IMR-90 (cell line): ENCODE measurements around the gene PRSS56. TPM values are rescaled to one million over a fixed set of nuclear protein-coding genes. Genes with fewer than 3 reads are reported as not detected.

Source experiments
- ATAC-seq: fragments of 200-7000 bp; cut with Tn5 transposase; 2 replicates; pipeline ENCODE4 v1.9.1; 2020; ENCODE audit warnings: low read depth, mild to moderate bottlenecking, moderate library complexity
- BruUV-seq: library from RNA; stranded (reverse); fragments of 400-500 nt; replicated peaks from 2 replicates; lab custom pipeline; 2021; lab: Mats Ljungman, UMichigan
- CTCF ChIA-PET: fragments of 300-600 bp; formaldehyde crosslinking; extraction: SDS; loops from one replicate; lab custom pipeline; 2021; ENCODE audit warnings: antibody characterized with exemption; lab: Yijun Ruan, JAX
- POLR2A ChIA-PET: fragments of 300-600 bp; sonication (Branson Sonifier 250); formaldehyde crosslinking; loops from one replicate; lab custom pipeline; 2022; ENCODE audit warnings: antibody characterized with exemption; ENCODE audit not compliant: unreplicated experiment; lab: Charles Lee
- DNase-seq: peaks from one replicate; pipeline ENCODE4 v3.0.0; 2013
- H2AFZ ChIP-seq: replicated peaks from 2 replicates; pipeline ENCODE3; 2013; ENCODE audit warnings: low read length, mild to moderate bottlenecking; ENCODE audit not compliant: poor library complexity
- H2AK5ac ChIP-seq: 2 replicates; pipeline ENCODE4 v1.6.1; 2013; ENCODE audit warnings: low read depth, low read length, inconsistent platforms
- H2AK9ac ChIP-seq: replicated peaks from 2 replicates; pipeline ENCODE3; 2013; ENCODE audit warnings: mild to moderate bottlenecking, low read depth, low read length, moderate library complexity; ENCODE audit not compliant: poor library complexity
- H2BK120ac ChIP-seq: 2 replicates; pipeline ENCODE4 v1.6.1; 2013; ENCODE audit warnings: low read depth, low read length, inconsistent platforms
- H2BK15ac ChIP-seq: 3 replicates; pipeline ENCODE4 v1.6.1; 2013; ENCODE audit warnings: low read depth, low read length, inconsistent platforms
- H2BK20ac ChIP-seq: 2 replicates; pipeline ENCODE4 v1.6.1; 2013; ENCODE audit warnings: low read depth, mild to moderate bottlenecking, inconsistent platforms, low read length, moderate library complexity
- H2BK5ac ChIP-seq: 2 replicates; pipeline ENCODE4 v1.6.1; 2013; ENCODE audit warnings: mild to moderate bottlenecking, low read depth, low read length, inconsistent platforms; ENCODE audit not compliant: poor library complexity, severe bottlenecking
- H3K14ac ChIP-seq: replicated peaks from 2 replicates; pipeline ENCODE4 v1.6.1; 2013; ENCODE audit warnings: low read depth, low read length, inconsistent platforms
- H3K18ac ChIP-seq: 2 replicates; pipeline ENCODE4 v1.6.1; 2013; ENCODE audit warnings: low read depth, low read length, control low read depth
- H3K23ac ChIP-seq: 2 replicates; pipeline ENCODE4 v1.6.1; 2013; ENCODE audit warnings: low read depth, low read length, inconsistent platforms
- H3K27ac ChIP-seq: 2 replicates; pipeline ENCODE4 v1.5.1; 2013; ENCODE audit warnings: mild to moderate bottlenecking, control low read depth, low read length; ENCODE audit not compliant: insufficient read depth
- H3K27me3 ChIP-seq: 2 replicates; pipeline ENCODE4 v1.6.1; 2013; ENCODE audit warnings: low read length; ENCODE audit not compliant: control insufficient read depth, insufficient read depth
- H3K36me3 ChIP-seq: 2 replicates; pipeline ENCODE4 v1.6.1; 2013; ENCODE audit warnings: low read length, mixed read lengths; ENCODE audit not compliant: control insufficient read depth, insufficient read depth
- H3K4ac ChIP-seq: 2 replicates; pipeline ENCODE4 v1.6.1; 2013; ENCODE audit warnings: low read depth, low read length, inconsistent platforms
- H3K4me1 ChIP-seq: 2 replicates; pipeline ENCODE4 v1.6.1; 2013; ENCODE audit warnings: low read length, mixed read lengths; ENCODE audit not compliant: control insufficient read depth, insufficient read depth
- H3K4me2 ChIP-seq: 2 replicates; pipeline ENCODE4 v1.6.1; 2013; ENCODE audit warnings: low read depth, mild to moderate bottlenecking, control low read depth, low read length, moderate library complexity
- H3K4me3 ChIP-seq: 2 replicates; pipeline ENCODE4 v1.5.1; 2013; ENCODE audit warnings: low read depth, mild to moderate bottlenecking, control low read depth, low read length, moderate library complexity; ENCODE audit not compliant: insufficient read depth
- H3K56ac ChIP-seq: 2 replicates; pipeline ENCODE4 v1.6.1; 2013; ENCODE audit warnings: low read length, inconsistent platforms; ENCODE audit not compliant: insufficient read depth; ENCODE audit errors: extremely low read depth
- H3K79me1 ChIP-seq, 2 experiments: 2 replicates each; pipeline ENCODE4 v1.6.1; 2013; ENCODE audit warnings: low read length in 2 of 2, inconsistent platforms in 1 of 2, low read depth in 1 of 2
- H3K9ac ChIP-seq: 2 replicates; pipeline ENCODE4 v1.6.1; 2013; ENCODE audit warnings: low read depth, low read length, control low read depth
- H3K9me1 ChIP-seq: 2 replicates; pipeline ENCODE4 v1.6.1; 2013; ENCODE audit warnings: low read length, inconsistent platforms; ENCODE audit not compliant: insufficient read depth
- H3K9me3 ChIP-seq: 2 replicates; pipeline ENCODE4 v1.6.1; 2013; ENCODE audit warnings: low read length; ENCODE audit not compliant: control insufficient read depth, insufficient read depth
- H4K20me1 ChIP-seq: 2 replicates; pipeline ENCODE4 v1.6.1; 2013; ENCODE audit warnings: low read length, inconsistent platforms; ENCODE audit not compliant: insufficient read depth
- H4K5ac ChIP-seq: 2 replicates; pipeline ENCODE4 v1.6.1; 2013; ENCODE audit warnings: mild to moderate bottlenecking, low read depth, low read length, control low read depth
- H4K8ac ChIP-seq, 2 experiments: 2 replicates each; pipeline ENCODE4 v1.6.1; 2013; ENCODE audit warnings: low read depth in 2 of 2, low read length in 2 of 2, control low read depth in 1 of 2, inconsistent platforms in 1 of 2
- H4K91ac ChIP-seq: 2 replicates; pipeline ENCODE4 v1.6.1; 2013; ENCODE audit warnings: low read depth, low read length, inconsistent platforms; ENCODE audit not compliant: insufficient read depth
- BHLHE40 ChIP-seq: fragments of 150-350 bp; IDR thresholded peaks from 2 replicates; pipeline ENCODE4 v1.6.1; 2016; ENCODE audit warnings: mild to moderate bottlenecking, low read depth, low read length
- CEBPB ChIP-seq: IDR thresholded peaks from 2 replicates; pipeline ENCODE4 v1.6.1; 2012; ENCODE audit warnings: low read depth, low read length, improper control_type of control experiment
- CHD1 ChIP-seq: IDR thresholded peaks from 2 replicates; pipeline ENCODE4 v1.6.1; 2012; ENCODE audit warnings: low read depth, low read length, improper control_type of control experiment
- FOS ChIP-seq: fragments of 150-350 bp; IDR thresholded peaks from 2 replicates; pipeline ENCODE4 v1.6.1; 2016; ENCODE audit warnings: low read depth, low read length
- MAFK ChIP-seq: IDR thresholded peaks from 2 replicates; pipeline ENCODE4 v1.6.1; 2012; ENCODE audit warnings: low read depth, low read length, improper control_type of control experiment
- MAZ ChIP-seq: IDR thresholded peaks from 2 replicates; pipeline ENCODE4 v1.6.1; 2012; ENCODE audit warnings: low read depth, mild to moderate bottlenecking, low read length, improper control_type of control experiment, moderate library complexity, borderline replicate concordance
- MXI1 ChIP-seq: IDR thresholded peaks from 2 replicates; pipeline ENCODE4 v1.6.1; 2012; ENCODE audit warnings: low read depth, mild to moderate bottlenecking, low read length, moderate library complexity, borderline replicate concordance
- NFE2L2 ChIP-seq: fragments of 150-350 bp; IDR thresholded peaks from 2 replicates; pipeline ENCODE4 v1.6.1; 2016; ENCODE audit warnings: low read depth, mild to moderate bottlenecking, low read length
- POLR2A ChIP-seq: IDR thresholded peaks from 2 replicates; pipeline ENCODE4 v1.6.1; 2012; ENCODE audit warnings: mild to moderate bottlenecking, low read depth, low read length
- RAD21 ChIP-seq: IDR thresholded peaks from 2 replicates; pipeline ENCODE4 v1.6.1; 2012; ENCODE audit warnings: low read length, improper control_type of control experiment
- RCOR1 ChIP-seq: IDR thresholded peaks from 2 replicates; pipeline ENCODE4 v1.6.1; 2012; ENCODE audit warnings: mild to moderate bottlenecking, low read length, improper control_type of control experiment; ENCODE audit not compliant: insufficient replicate concordance
- RFX5 ChIP-seq: IDR thresholded peaks from 2 replicates; pipeline ENCODE4 v1.8.0; 2012; ENCODE audit warnings: low read depth, mild to moderate bottlenecking, low read length, moderate library complexity
- SMC3 ChIP-seq: fragments of 150-350 bp; IDR thresholded peaks from 2 replicates; pipeline ENCODE4 v1.6.1; 2016; ENCODE audit warnings: low read depth, mild to moderate bottlenecking, antibody characterized with exemption, low read length, moderate library complexity
- WGBS, 2 experiments: methylation state at CpG; one replicate each; pipeline versions ENCODE4 v1.1.5 to v1.1.7; 2013; ENCODE audit warnings: missing lambda C conversion rate in 2 of 2; ENCODE audit not compliant: insufficient read length in 1 of 2; ENCODE audit errors: extremely low coverage in 2 of 2; 5-methylcytosine and 5-hydroxymethylcytosine counted together
- dilution Hi-C: fragments of 300-500 bp; cut with HindIII; formaldehyde crosslinking; loops from one replicate; pipeline ENCODE4 v1.14.3; 2018; ENCODE audit warnings: low sequenced_read_pairs; ENCODE audit not compliant: unreplicated experiment
- in situ Hi-C: fragments of 300-500 bp; cut with MboI; formaldehyde crosslinking; loops from 3 replicates; pipeline ENCODE4 v1.14.3; 2019; ENCODE audit warnings: low sequenced_read_pairs, inconsistent platforms, mixed read lengths
- intact Hi-C: fragments of 100-400 bp; cut with micrococcal nuclease; formaldehyde crosslinking; loops from 2 replicates; pipeline ENCODE4 v1.10.0; 2022
- polyA plus RNA-seq, 3 experiments: library from polyadenylated mRNA; depleted of rRNA; stranded (reverse); fragments of >200 nt; gene quantifications; 2 replicates each; pipeline ENCODE4 v1.2.3, GENCODE V29; 2012; ENCODE audit warnings: low replicate concordance in 1 of 3
- total RNA-seq: library from RNA; depleted of rRNA; stranded (reverse); fragments of >200 nt; gene quantifications from 2 replicates; pipeline ENCODE4 v1.2.3, GENCODE V29; 2012
- TF ChIP-seq, protein P1 (sequence below): fragments of 150-350 bp; IDR thresholded peaks from 2 replicates; pipeline ENCODE4 v1.6.1; 2017; ENCODE audit warnings: mild to moderate bottlenecking, antibody characterized with exemption, low read length, low read depth
- TF ChIP-seq, protein P2 (sequence below): fragments of 150-350 bp; IDR thresholded peaks from 2 replicates; pipeline ENCODE4 v1.6.1; 2016; ENCODE audit warnings: low read depth, mild to moderate bottlenecking, low read length, moderate library complexity, borderline replicate concordance
- TF ChIP-seq, protein P3 (sequence below): conservative IDR thresholded peaks from 2 replicates; pipeline ENCODE4 v1.5.1; 2012; ENCODE audit warnings: mild to moderate bottlenecking, low read depth, low read length, improper control_type of control experiment

The PRSS56 gene
- total and polyA plus RNA-seq, 2 of the 4 experiments (the other 2 are of a cell fraction): not detected

GRCh38 chr2:232515639-232516038, 4.5 kb upstream of the PRSS56 start:
- Histone ChIP-seq H2BK20ac (no peak overlapping the region), H4K20me1 (no peaks in the 10 kb centered on the region), H2BK15ac (no peak overlapping the region), H3K4me3 (no peak overlapping the region), H3K4me1 (no peaks in the 10 kb centered on the region), H3K9me1 (no peaks in the 10 kb centered on the region), H2AFZ (no peak overlapping the region), H2BK120ac (no peak overlapping the region), H4K91ac (no peak overlapping the region), H3K23ac (no peak overlapping the region), H3K9me3 (no peaks in the 10 kb centered on the region), H3K79me1 (no peaks in the 10 kb centered on the region), H3K27ac (no peak overlapping the region), H3K9ac (no peak overlapping the region), H4K5ac (no peak overlapping the region), H2BK5ac (no peak overlapping the region), H3K56ac (no peak overlapping the region), H3K14ac (no peak overlapping the region), H2AK9ac (no peak overlapping the region), H3K27me3 (peaks cover 56% of the 10 kb centered on the region), H4K8ac (no peak overlapping the region), H3K18ac (no peak overlapping the region), H3K4me2 (no peak overlapping the region), H3K36me3 (no peaks in the 10 kb centered on the region), H2AK5ac (no peak overlapping the region), H3K4ac (no peak overlapping the region)
- in situ Hi-C loops: no loop called here
- DNase-seq (no peak), ATAC-seq (no peak)
- TF ChIP-seq CEBPB: no peak
- TF ChIP-seq MAFK: no peak
- TF ChIP-seq, protein P1, sequence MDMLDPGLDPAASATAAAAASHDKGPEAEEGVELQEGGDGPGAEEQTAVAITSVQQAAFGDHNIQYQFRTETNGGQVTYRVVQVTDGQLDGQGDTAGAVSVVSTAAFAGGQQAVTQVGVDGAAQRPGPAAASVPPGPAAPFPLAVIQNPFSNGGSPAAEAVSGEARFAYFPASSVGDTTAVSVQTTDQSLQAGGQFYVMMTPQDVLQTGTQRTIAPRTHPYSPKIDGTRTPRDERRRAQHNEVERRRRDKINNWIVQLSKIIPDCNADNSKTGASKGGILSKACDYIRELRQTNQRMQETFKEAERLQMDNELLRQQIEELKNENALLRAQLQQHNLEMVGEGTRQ: no peak
- no peak for TF ChIP-seq POLR2A
- TF ChIP-seq FOS: no peak
- TF ChIP-seq MAZ: no peak
- TF ChIP-seq NFE2L2: no peak
- no peak for TF ChIP-seq SMC3
- TF ChIP-seq RCOR1: no peak
- TF ChIP-seq, protein P2, sequence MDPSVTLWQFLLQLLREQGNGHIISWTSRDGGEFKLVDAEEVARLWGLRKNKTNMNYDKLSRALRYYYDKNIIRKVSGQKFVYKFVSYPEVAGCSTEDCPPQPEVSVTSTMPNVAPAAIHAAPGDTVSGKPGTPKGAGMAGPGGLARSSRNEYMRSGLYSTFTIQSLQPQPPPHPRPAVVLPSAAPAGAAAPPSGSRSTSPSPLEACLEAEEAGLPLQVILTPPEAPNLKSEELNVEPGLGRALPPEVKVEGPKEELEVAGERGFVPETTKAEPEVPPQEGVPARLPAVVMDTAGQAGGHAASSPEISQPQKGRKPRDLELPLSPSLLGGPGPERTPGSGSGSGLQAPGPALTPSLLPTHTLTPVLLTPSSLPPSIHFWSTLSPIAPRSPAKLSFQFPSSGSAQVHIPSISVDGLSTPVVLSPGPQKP: no peak
- no peak for TF ChIP-seq RFX5
- TF ChIP-seq CHD1: no peak
- TF ChIP-seq, protein P3, sequence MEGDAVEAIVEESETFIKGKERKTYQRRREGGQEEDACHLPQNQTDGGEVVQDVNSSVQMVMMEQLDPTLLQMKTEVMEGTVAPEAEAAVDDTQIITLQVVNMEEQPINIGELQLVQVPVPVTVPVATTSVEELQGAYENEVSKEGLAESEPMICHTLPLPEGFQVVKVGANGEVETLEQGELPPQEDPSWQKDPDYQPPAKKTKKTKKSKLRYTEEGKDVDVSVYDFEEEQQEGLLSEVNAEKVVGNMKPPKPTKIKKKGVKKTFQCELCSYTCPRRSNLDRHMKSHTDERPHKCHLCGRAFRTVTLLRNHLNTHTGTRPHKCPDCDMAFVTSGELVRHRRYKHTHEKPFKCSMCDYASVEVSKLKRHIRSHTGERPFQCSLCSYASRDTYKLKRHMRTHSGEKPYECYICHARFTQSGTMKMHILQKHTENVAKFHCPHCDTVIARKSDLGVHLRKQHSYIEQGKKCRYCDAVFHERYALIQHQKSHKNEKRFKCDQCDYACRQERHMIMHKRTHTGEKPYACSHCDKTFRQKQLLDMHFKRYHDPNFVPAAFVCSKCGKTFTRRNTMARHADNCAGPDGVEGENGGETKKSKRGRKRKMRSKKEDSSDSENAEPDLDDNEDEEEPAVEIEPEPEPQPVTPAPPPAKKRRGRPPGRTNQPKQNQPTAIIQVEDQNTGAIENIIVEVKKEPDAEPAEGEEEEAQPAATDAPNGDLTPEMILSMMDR: no peak
- TF ChIP-seq RAD21: no peak
- no peak for TF ChIP-seq BHLHE40
- TF ChIP-seq MXI1: no peak
- ChIA-PET CTCF (no interaction called here), POLR2A (no interaction called here)
- intact Hi-C loops: no loop called here
- dilution Hi-C loops: no loop called here
- 67% methylated on average over 3 of the region's 7 CpGs; no CpG with 5 or more reads in 1 of the 2 experiments for WGBS, 2 experiments
- no TSS peak for BruUV-seq
